ENCODE data around the gene EN1.

DNA sequence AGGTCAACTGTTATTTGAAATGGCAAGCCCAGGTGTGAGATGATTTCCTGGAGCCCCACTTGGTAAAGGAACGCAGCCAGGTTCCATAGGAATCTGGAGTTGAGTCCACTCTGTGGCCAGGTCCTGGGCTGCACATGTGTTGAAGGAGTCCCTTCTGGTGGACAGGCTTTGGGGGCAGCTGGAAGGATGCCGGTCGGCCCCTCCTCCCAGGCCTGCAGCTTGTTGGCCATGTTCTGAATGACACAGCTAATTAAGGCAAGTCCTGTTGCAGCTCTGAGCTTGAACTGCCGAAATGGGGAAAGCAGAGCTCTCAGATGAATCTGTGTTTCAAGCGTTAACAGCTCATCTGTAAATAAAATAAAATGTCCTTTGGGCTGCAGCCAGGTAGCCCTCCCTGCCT lies 23.8 kb downstream of the EN1 start:
- TF ChIP-seq, protein P1, sequence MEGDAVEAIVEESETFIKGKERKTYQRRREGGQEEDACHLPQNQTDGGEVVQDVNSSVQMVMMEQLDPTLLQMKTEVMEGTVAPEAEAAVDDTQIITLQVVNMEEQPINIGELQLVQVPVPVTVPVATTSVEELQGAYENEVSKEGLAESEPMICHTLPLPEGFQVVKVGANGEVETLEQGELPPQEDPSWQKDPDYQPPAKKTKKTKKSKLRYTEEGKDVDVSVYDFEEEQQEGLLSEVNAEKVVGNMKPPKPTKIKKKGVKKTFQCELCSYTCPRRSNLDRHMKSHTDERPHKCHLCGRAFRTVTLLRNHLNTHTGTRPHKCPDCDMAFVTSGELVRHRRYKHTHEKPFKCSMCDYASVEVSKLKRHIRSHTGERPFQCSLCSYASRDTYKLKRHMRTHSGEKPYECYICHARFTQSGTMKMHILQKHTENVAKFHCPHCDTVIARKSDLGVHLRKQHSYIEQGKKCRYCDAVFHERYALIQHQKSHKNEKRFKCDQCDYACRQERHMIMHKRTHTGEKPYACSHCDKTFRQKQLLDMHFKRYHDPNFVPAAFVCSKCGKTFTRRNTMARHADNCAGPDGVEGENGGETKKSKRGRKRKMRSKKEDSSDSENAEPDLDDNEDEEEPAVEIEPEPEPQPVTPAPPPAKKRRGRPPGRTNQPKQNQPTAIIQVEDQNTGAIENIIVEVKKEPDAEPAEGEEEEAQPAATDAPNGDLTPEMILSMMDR (IDR thresholded peaks at IDR 0.05): no peak
- no peak for TF ChIP-seq ZFX (IDR thresholded peaks at IDR 0.05; ENCODE audit: borderline replicate concordance)

All from 22Rv1 (cell line).